ENCODE data around the gene PRR36.
A peak's percentile ranks its signal among the peaks of the same experiment; 100 is the strongest.
"Not testable (repeated sequence)": the region's sequence is repeated elsewhere in the genome, so short reads cannot be mapped to it uniquely, and the experiment has no call there.

The PRR36 gene

GRCh38 chr19:7920519-7921301 lies 46.5 kb upstream of the PRR36 start:
- in situ Hi-C loops (cut with HindIII; ENCODE audit: low sequenced_read_pairs) = no loop called here
- DNase-seq (ENCODE audit: low read depth) = peak; percentile 91
- H3K4me3 ChIP-seq (ENCODE audit: low read depth, low read length) = peak overlapping the region; percentile 64
- TF ChIP-seq CTCF (IDR thresholded peaks at IDR 0.05; ENCODE audit: low read depth, low read length, missing control alignments) = no peak

- H3K4me3 ChIP-seq (ENCODE audit: low read depth, low read length) = peak within 1 kb of the TSS; percentile 64
- in situ Hi-C loops (cut with HindIII; ENCODE audit: low sequenced_read_pairs) = no loop called here
- DNase-seq (ENCODE audit: low read depth) = peak; percentile 84
- no peak for TF ChIP-seq CTCF (IDR thresholded peaks at IDR 0.05; ENCODE audit: low read depth, low read length, missing control alignments)
Observed at GRCh38 chr19:7919610-7920518, 45.7 kb upstream of the PRR36 start, which contains the start of gene SNAPC2. SNAPC2 (plus strand) TSS chr19:7920338; CDS start chr19:7920367, 29 bp downstream.

GRCh38 chr19:7918615-7919421 lies 44.6 kb upstream of the PRR36 start:
- no peak for DNase-seq (ENCODE audit: low read depth)
- in situ Hi-C loops (cut with HindIII; ENCODE audit: low sequenced_read_pairs) = no loop called here
- no peak overlapping the region for H3K4me3 ChIP-seq (ENCODE audit: low read depth, low read length)
- no peak for TF ChIP-seq CTCF (IDR thresholded peaks at IDR 0.05; ENCODE audit: low read depth, low read length, missing control alignments)

- DNase-seq (ENCODE audit: low read depth); in situ Hi-C loops (cut with HindIII; ENCODE audit: low sequenced_read_pairs): not testable (repeated sequence)
- H3K4me3 ChIP-seq (ENCODE audit: low read depth, low read length) = peak overlapping the region; percentile 5
Observed at GRCh38 chr19:7918062-7918614, 43.9 kb upstream of the PRR36 start.

GRCh38 chr19:7917267-7918061 lies 43.3 kb upstream of the PRR36 start:
- peak; percentile 74 for TF ChIP-seq CTCF (IDR thresholded peaks at IDR 0.05; ENCODE audit: low read depth, low read length, missing control alignments)
- in situ Hi-C loops (cut with HindIII; ENCODE audit: low sequenced_read_pairs) = no loop called here
- no peak for DNase-seq (ENCODE audit: low read depth)
- H3K4me3 ChIP-seq (ENCODE audit: low read depth, low read length) = peak overlapping the region; percentile 5

GRCh38 chr19:7916955-7917266 lies 42.7 kb upstream of the PRR36 start:
- no peak for TF ChIP-seq CTCF (IDR thresholded peaks at IDR 0.05; ENCODE audit: low read depth, low read length, missing control alignments)
- no peak overlapping the region for H3K4me3 ChIP-seq (ENCODE audit: low read depth, low read length)
- DNase-seq (ENCODE audit: low read depth) = no peak
- in situ Hi-C loops (cut with HindIII; ENCODE audit: low sequenced_read_pairs) = no loop called here
